NT2/D1 (cell line): Measurements from ENCODE around the gene ERICH3.

Experiments used
- SUZ12 ChIP-seq: IDR thresholded peaks from 2 replicates; pipeline ENCODE4 v1.6.1; 2011; ENCODE audit not compliant: insufficient read length, insufficient read depth; ENCODE audit errors: extremely low read depth
- YY1 ChIP-seq: IDR thresholded peaks from 2 replicates; pipeline ENCODE4 v1.6.1; 2011; ENCODE audit not compliant: insufficient read length, insufficient read depth
- ZNF274 ChIP-seq: IDR thresholded peaks from 2 replicates; pipeline ENCODE4 v1.6.1; 2011; ENCODE audit warnings: mild to moderate bottlenecking, low read depth, low read length

DNA sequence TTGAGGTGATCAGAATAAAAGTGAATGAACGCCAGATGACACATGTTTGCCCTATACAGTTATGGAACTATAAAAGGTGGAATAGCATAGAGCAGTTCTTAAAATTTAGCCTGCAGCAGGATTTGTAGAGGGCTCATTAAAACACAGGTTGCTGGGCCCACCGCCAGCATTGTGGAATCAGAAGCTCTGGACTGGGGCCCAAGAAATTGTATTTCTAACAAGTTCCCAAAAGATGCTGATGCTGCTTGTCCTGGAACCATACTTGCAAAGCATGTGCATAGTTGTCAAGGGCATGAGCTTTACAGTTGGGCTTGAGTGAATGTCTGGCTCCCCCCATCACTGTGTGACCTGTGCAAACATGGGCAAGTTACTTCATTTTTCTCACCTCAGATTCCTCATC, 123.7 kb downstream of the ERICH3 start:
- TF ChIP-seq YY1 (no peak), SUZ12 (no peak), ZNF274 (no peak)
